COLO668 (cell line): Measurements from ENCODE around the gene TUBB3.
A peak's percentile ranks its signal among the peaks of the same experiment; 100 is the strongest.
"Not testable (repeated sequence)": the region's sequence is repeated elsewhere in the genome, so short reads cannot be mapped to it uniquely, and the experiment has no call there.

Experiments used
- DNase-seq: peaks from one replicate; lab custom pipeline; 2025; ENCODE audit not compliant: unreplicated experiment; lab: John Stamatoyannopoulos, UW

The TUBB3 gene

GRCh38 chr16:89900885-89901284, 22.3 kb upstream of the TUBB3 start:
- no peak for DNase-seq

- DNase-seq, result no peak
Measured at GRCh38 chr16:89902980-89903379, 20.2 kb upstream of the TUBB3 start.

- DNase-seq, result no peak
Measured at GRCh38 chr16:89903908-89904515, 19.1 kb upstream of the TUBB3 start.

GRCh38 chr16:89904606-89905510, 18.3 kb upstream of the TUBB3 start:
- DNase-seq, result no peak

- no peak for DNase-seq
Measured at GRCh38 chr16:89905511-89906139, 17.5 kb upstream of the TUBB3 start.

- DNase-seq, result no peak
Measured at GRCh38 chr16:89906140-89907025, 16.8 kb upstream of the TUBB3 start.

- DNase-seq, result no peak
Measured at GRCh38 chr16:89907055-89907814, 15.9 kb upstream of the TUBB3 start.

- no peak for DNase-seq
Measured at GRCh38 chr16:89908236-89908635, 14.9 kb upstream of the TUBB3 start.

- peak; percentile 72 for DNase-seq
Measured at GRCh38 chr16:89909777-89910716, 13.1 kb upstream of the TUBB3 start.

GRCh38 chr16:89910717-89911354, 12.3 kb upstream of the TUBB3 start:
- DNase-seq, result no peak

- DNase-seq, result no peak
Measured at GRCh38 chr16:89911375-89911774, 11.8 kb upstream of the TUBB3 start.

GRCh38 chr16:89912143-89912542, 11.0 kb upstream of the TUBB3 start:
- no peak for DNase-seq

GRCh38 chr16:89912627-89913026, 10.5 kb upstream of the TUBB3 start:
- DNase-seq, result no peak

GRCh38 chr16:89913408-89914387, 9.4 kb upstream of the TUBB3 start:
- DNase-seq, result no peak

- DNase-seq, result not testable (repeated sequence)
Measured at GRCh38 chr16:89914642-89915285, 8.4 kb upstream of the TUBB3 start.

- DNase-seq, result no peak
Measured at GRCh38 chr16:89915303-89916232, 7.6 kb upstream of the TUBB3 start.
